Sciatic nerve (tissue), 2 donors: Measurements from ENCODE around the gene C1orf35. TPM values are rescaled to one million over a fixed set of nuclear protein-coding genes. Genes with fewer than 3 reads are reported as not detected.

Experiments used
- ATAC-seq: fragments of 200-7000 bp; cut with Tn5 transposase; one replicate; pipeline ENCODE4 v1.9.1; 2020; ENCODE audit warnings: mild to moderate bottlenecking, moderate library complexity
- DNase-seq: peaks from one replicate; pipeline ENCODE4 v3.0.0-alpha.2; 2020; ENCODE audit warnings: low spot score
- intact Hi-C: fragments of 100-400 bp; cut with DNase I; formaldehyde crosslinking; loops from one replicate; pipeline ENCODE4 v1.14.2; 2022
- total RNA-seq: library from RNA; stranded (reverse); fragmentation: NEBNext Ultra II Directional; extraction: Animal tissue kit (Norgen Biotek cat#: 25700); gene quantifications from one replicate; pipeline ENCODE4 v1.2.1, GENCODE V29; 2021
- donor health status: DM: no; HTN: no; CAD: no.
- donor health status: DM: no; HTN: no; CAD: no.

C1orf35 gene
- total RNA-seq, 1 donor from 2014 or later: 15.8 TPM

DNA sequence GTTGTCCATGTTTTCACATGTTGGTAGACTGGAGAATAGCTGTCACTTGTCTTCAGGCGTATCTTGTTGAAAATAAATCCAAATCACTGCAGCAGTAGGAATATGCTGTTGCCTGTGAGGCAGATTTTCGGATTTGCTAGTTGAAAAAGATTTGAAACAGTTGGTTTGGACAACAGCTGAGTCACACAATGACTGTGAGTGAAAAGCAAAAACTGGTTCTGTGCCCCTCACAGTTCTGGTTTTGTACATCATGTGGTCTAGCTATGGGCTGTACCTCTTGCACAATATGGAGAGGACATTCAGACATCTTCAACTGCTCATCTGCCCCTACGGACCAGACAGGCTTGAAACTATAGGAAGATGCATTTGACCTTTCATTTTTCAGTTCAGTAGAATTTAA is 18.8 kb downstream of the C1orf35 start:
- DNase-seq (no peak), ATAC-seq (no peak)
- intact Hi-C loops: no loop called here

DNA sequence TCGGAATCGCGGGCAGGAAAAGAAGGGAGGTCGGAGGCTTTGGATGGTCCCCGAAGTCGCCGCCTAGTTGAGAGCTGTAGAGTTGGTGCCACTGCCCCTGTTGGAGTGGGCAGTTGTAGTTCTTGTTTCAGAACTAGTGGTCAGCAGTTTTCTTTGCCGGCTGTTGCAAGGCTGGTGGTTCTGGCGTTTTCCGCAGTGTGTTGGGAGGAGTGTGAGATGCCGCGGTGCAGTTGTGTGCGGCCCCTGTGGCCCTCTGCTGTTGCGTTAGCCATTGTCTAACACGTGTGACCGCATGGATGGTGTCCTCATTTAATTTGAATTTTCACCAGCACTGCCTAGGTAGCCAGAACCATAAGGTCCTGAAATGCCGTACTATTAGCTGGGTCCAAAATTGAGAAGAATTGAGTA is 19.2 kb downstream of the C1orf35 start:
- peak; percentile 22 for ATAC-seq
- no peak for DNase-seq
- intact Hi-C loops: no loop called here

DNA sequence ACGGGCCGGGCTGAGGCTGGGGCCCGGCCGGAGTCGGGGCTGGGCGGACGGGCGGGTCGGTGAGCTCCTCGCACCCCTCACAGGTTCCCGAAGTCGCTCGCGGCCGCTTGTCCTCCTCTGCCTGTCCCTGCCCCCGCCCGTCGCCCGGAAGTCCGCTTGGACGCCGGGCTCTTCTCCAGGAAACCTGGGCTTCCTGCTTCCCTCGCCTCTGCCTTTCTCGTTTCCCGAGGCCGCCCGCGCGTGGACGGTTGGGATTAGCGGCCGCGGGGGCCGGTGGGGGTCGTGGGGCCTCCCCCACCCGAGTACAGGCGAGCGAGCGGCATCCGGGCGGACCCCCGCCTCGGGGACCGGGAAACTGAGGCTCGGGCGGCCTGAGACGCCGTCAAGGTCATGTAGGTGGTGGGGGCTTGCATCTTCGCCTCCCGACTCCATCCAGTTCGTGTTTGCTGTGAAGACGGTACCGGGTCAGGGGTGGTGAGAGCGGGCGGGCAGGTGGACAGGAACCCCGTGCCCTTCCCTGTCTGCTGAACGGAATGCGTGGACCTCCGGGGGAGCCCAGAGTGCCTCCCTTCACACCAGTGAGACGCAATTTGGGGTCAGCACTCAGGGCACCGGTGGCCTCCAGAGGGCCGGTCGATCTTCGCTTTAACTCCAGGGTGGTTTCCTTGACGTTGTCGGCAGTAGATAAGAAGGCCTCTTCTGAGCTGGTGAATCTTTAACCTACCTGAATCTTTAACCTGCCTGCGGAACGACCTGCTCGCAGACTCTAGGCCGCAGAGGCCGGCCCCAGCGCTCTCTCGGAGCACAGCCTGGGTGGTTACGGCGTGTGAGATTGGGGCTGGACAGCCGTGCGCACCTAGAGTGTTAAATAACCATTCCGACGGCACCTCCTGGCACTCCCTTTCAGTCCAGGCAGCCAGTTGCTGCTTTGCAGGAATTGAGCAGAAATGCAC is 19.9 kb downstream of the C1orf35 start:
- peak; percentile 0 for ATAC-seq
- DNase-seq: peak; percentile 85
- intact Hi-C loops: no loop called here

DNA sequence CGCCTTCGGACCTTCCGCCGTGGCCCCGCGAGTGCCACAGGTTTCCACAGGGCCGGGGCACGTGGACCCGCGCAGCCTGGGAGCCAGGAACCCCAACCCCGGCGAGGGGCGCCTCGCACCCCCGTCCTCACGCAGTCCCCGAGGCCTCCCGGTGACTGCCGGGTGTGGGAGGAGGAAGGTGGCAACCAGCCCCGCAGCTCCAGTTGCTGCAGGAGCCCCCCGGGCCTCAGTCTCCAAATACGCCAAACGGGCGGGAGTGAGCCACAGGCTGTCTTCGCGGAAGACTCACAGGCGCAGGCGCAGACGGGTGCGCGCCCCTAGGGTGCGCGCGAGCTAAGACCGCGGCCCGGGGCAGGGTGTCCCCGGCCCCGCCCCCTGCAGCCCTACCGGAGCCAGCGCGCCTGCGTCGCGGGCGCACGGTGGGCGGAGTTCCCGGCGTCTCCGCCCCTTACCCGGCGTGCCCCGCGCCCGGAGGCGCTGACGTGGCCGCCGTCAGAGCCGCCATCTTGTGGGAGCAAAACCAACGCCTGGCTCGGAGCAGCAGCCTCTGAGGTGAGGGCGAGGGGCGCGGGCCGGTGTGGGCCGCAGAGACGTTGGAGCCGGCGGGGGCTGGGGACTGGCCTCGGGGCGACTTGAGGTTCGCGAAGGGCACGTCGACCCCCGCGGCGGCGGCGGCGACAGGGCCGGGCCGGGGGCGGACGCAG is 20.8 kb downstream of the C1orf35 start, which contains the start of gene ARF1:
Gene ARF1 (plus strand): TSS at position 495 of the 704 bp plus-strand sequence. CDS start 14,407 bp downstream, outside the sequence.
- peak; percentile 95 for ATAC-seq
- intact Hi-C loops: no loop called here

DNA sequence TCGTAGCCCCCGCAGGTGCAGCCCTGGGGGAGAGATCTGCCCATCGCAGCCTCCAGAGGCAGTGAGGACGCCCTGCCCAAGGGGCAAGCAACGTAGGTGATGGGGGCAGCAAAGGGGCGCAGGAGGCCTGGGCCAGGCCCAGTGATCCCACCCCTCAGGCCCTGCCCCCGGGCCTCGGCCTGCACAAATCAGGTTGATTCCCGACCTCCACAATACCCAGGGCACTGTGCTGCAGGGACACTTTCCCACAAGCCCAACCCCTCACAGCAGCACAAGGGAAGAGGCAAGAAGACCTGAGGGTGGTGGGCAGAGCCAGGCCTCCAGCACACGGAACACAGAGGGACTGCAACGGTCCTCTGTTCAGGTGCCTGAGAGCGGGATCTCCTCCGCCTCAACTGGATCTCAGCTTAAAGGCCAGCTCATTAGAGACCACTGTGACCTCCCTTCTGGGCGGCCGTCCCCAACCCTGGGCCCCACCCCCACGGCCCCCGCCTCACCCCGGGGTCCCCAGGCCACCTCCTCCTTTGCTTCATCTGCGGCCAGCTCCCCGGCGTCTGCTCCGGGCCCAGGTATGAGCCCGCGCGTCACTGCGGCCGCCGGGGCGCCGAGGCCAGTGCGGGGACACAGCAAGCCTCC is 21.4 kb downstream of the C1orf35 start:
- no peak for DNase-seq
- intact Hi-C loops: no loop called here
- no peak for ATAC-seq

More for the DNA sequence above, 20.8 kb downstream of the C1orf35 start, which contains the start of gene ARF1:
- DNase-seq: peak; percentile 95

DNA sequence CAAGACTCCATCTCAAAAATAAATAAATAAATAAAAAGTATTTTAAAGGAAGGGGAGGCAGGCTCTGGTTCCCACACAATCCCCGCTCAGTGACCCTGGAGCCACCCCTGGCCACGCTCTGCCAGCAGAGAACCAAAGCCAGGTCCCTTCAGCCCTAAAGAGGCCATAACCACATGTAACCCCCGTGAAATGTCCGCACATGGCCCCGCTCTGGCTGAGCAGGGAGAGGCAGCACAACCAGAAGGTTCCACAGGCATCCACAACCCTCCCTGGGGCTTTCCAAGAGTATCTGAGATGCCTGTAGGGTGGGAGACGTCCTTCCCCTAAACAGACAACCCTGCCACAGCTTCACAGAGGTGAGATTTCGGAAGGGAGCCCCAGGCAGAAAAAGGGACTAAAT is 22.0 kb downstream of the C1orf35 start:
- ATAC-seq (no peak), DNase-seq (no peak)
- intact Hi-C loops: no loop called here

DNA sequence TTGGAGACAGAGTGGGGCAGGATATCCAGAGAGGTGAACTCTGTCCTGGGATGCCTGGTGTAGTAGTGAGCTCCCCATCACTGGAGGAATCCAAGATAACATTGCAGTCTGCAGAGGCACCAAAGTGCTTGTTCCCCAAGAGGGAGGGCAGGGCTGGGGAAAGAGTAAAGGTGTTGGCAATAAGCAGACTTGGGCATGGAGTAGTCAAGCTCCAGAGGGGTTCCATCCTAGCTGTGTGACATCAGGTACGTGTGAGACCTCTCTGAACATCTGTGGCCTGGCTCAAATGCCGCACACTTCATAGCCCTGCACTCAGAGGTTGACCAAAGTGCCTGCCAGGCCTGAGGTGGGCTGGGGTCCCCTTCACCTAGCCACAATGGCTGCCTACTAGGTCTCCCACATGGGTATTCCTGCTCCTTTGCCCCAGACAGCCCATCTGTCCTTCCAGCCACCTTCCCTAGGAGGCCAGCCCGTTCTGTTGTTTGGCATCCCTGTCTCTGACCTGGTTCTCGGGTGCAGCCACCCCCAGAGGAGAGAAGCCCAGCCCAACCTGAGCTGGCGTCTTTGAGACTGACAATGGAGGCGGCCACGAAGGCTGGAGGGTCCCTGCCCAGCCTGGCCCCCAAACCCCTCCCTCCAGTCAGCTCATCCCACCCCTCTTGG is 23.4 kb downstream of the C1orf35 start:
- peak; percentile 54 for DNase-seq
- intact Hi-C loops: no loop called here

DNA sequence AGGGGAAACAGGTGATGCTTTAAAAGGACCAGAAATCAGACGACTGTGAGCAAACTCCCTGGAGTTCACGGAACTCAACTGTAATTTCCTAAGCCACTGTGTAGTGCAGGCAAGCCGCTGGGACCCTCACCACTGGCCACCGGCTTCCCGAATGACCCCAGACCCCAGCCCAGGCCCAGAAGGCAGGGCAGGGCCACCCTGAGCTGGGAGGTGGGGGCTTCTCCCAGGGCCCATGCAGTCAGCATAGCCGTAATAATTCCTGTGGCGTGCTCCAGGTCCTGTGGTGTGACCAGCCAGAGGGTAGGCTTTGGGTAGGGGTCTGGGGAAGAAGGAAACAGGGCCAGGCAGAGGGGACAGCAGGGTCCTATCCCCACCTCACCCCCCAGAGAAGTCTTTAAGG is 24.1 kb downstream of the C1orf35 start:
- DNase-seq (no peak), ATAC-seq (no peak)
- intact Hi-C loops: no loop called here

More for the DNA sequence above, 23.4 kb downstream of the C1orf35 start:
- ATAC-seq: no peak

DNA sequence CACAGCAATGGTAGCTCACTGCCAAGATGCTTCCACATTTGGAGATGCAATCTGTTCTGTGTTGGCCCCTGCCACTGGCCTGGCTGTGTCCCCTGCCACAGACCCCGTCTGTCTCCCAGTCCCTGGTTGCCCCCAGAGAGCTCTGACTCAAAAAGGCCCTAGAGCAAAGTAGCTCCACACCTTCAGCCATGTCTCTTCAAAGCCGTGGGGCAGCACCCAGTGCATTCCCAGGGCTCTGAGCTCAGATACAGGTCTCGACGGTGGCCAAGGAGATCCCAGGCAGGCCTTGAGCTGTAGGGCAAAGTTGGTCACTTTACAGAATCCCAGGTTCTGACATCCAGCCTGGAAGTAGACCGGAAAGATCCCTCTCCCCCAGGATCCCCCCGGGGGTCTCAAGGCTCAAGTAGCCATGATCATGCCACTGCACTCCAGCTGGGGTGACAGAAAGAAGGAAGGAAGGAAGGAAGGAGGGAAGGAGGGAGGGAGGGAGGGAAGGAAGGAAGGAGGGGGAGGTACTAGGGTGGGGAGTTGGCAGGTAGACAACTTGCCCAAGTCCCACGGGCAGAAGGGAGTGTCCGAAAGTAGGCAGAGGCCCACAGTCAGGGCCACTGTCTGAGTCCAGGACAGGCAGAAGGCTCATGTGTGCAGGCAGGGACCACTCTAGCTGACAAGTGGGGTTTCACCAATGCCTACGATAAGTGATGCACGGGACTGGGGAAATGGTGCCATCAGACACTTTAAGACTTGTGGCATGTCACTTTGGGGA is 25.4 kb downstream of the C1orf35 start:
- intact Hi-C loops: no loop called here
- ATAC-seq: no peak
- peak; percentile 52 for DNase-seq

DNA sequence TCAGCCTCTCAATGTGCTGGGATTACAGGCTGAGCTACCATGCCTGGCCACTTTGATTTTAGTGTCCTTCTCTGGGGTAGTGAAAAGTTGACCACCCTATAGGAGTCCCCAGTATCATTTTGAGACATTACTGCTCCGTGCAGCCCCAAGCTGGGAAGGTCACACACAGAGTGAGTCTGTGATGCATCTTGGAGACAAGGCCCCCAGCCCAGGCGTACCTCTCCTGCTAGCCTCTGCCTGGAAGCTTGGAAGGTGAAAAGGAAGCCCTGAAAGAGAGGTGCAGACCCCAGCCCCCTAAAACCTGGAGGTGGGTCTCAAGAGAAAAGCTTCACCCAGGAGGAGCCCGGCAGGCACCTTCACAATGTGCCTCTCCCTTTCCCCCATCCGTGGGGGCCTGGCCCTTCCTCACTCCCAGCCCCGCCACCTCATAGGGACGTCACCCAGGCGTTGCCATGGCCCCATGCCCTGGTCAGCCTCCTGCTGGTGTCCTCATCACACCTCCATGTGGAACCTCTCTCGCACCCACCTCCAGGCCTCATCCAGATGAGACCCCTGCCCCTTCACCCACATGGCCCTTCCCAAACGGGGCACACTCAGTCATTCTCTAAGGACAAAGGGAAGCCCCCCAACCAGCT is 26.2 kb downstream of the C1orf35 start:
- intact Hi-C loops: no loop called here
- ATAC-seq (no peak), DNase-seq (peak; percentile 46)

DNA sequence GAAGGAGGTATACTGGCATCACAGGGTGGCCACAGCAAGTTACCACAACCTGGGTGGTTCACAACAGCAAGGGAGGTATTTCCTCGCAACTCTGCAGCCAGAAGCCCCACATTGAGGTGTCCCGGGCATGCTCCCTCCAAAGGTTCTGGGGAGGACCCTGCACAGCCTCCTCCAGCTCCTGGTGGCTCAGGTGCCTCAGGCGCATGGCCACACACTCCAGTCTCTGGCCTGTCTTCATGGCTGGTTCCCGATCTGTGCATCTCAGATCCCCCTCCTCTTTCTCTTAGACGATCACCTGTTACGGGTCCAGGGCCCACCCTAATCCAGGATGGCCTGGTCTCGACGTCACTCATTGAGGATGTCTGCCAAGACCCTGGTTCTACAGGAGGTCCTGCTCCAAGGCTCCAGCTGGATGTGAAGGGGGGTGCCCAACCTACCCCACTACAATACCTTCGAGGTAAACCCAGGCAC is 27.3 kb downstream of the C1orf35 start:
- intact Hi-C loops: no loop called here
- DNase-seq: peak; percentile 51
- no peak for ATAC-seq

DNA sequence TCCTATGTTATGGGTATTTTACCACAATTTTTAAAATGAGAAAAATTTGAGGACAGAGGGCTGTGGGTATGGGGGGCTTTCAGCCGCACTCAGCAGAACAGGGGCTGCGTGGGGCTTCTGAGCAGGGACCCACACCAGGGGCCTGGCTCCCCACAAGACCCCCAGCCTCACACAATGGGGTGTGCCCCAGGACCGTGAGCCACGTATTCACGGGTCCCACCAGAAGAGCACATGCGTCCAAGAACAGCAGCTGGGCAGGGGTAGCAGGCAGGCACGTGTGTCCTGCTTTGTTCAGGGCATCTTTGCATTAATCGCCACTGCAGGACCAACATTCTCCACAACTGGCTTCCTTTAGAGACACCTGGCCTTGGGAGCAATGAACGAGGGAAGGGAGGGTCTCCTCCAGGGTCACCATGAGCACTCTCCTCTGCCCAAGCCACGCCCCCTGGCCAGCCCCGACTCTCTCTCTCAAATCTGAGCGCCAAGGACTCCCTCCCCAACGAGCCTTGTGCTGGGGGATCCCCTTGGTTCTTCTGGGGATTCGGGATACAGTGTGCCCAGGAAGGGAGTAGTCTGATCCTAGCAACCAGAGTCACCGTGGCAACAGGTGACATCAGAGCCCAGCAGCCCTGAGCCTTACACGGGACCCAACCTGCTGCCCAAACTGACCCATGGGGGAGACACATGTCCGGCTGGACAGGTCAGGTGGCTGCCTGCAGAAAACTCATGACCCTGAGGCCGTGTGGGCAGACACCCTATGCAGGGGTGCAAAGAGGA is 28.0 kb downstream of the C1orf35 start:
- intact Hi-C loops: no loop called here
- ATAC-seq (peak; percentile 29), DNase-seq (peak; percentile 59)

DNA sequence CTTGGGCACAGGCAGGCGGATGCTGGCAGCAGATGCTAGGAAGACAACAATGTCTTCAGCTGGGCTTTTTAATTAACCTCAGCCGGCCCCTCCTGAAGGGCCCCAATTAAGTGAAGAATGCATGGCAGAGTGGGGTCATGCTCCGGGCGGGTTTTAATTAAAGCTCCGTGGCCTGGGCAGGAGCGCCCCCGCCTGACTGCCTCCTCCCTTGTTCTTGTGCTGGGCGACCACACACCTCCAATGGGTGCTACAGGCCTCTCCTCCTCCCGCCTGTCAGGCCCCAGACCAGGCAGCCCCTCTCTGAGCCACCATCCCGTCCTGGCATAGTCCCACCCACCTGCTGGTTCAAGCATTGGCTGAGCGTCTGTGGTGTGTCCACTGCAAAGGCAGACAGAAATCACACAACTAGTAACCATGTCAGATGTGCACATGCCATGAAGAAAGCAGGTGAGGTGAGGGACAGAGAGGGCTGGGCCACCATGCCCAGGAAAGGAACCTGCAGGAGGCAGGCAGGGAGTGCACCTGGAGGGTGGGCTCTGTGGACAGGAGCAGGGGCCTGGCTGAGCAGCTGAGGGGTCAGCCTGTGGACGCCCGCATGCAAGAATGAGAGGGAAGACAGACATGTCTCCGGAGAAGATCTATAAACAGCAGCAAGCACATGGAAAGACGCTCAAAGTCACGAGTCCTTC is 29.1 kb downstream of the C1orf35 start:
- intact Hi-C loops: no loop called here
- DNase-seq: peak; percentile 60
- ATAC-seq: no peak

DNA sequence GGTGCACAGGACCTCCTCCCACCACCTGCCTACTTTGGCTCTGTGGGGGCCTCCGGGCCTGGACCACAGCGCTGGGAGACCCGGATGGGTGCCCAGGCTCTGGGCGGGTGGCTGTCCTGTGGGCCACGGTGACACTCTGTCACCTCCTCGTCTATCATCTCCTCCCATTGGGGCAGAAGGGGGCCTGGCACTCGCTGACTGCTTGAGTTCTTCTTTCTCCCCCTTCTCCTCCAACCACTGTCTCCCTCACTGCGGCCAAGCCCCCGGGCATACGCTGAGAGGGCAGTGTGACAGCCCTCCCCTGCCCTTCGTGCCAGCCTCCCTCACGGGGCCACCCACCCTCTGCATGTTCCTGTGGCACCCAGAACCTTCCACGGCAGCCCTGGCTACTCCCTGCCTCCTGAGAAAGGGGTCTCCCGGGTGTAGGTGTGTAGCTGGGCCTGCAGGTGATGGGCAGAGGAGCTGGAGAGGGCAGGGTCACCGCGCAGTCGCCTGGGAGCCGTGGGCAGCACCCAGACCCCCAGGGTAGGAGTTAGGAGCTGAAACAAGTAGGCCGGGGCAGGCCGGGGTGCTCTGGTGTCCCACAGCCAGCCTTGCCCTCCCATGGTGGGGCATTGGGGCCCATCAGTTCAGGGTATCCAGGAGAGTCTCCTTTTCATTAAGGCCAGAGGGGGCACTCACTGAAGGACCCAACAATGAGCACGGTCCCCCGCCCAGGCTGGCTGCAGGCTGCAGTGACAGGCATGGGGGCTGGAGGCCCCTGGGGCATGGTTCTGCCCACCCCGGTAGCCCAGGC is 29.9 kb downstream of the C1orf35 start:
- intact Hi-C loops: no loop called here
- no peak for ATAC-seq
- no peak for DNase-seq

DNA sequence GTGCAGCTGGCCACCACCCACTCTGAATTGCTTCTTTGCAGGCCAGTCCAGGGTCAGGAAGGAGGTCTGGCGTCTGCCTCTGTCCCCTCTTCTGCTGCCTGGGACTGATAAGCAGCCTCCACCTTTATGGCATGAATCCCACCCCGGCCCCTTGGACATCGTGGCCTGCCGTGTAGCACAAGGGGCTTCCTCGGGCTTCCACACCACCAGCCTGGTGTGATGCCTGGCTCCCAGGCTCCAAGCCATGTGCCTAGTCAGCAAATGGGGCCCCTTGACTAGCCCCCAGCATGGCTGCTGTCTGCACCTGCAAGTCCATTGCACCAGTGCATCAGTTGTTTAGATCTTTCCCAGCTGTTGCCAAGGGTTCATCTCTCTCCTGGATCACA is 30.5 kb downstream of the C1orf35 start:
- intact Hi-C loops: no loop called here
- no peak for ATAC-seq
- DNase-seq: no peak
